Measurements from ENCODE around the gene STXBP1. TPM values are rescaled to one million over a fixed set of nuclear protein-coding genes. Genes with fewer than 3 reads are reported as not detected.

The STXBP1 gene
- total and polyA plus RNA-seq, 12 donors: 14.4 to 59.2 (median 46.4) TPM

DNA sequence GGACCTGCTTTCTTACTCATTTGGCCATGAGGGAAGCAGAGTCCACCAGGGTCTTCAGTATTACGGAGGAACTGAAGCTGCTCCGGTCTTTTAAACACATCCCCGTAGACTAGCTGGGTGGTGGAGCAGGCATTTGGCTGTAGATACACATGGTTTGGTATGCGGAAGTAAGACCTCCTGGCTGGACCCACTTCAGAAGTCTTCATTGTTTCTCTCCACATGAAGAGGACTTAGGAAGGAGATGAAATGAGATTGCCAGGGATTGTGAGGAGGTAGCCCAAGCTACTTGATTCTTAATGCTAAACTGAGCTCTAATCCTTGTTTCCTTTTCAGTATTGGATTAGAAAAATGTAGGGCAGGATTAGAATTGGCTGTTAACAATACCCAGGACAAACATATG, 32.9 kb downstream of the STXBP1 start:
- Histone ChIP-seq H3K27ac (peak overlapping the region in 3 of 10 donors; percentile 17 to 55 (median 35)), H3K9me3 (no peaks in the 10 kb centered on the region), H3K27me3 (no peaks in the 10 kb centered on the region), H3K4me1 (peaks cover 0 to 46% (median 19%) of the 10 kb centered on the region in 9 donors), H3K4me3 (no peak overlapping the region), H3K36me3 (no peaks in the 10 kb centered on the region)
- ATAC-seq (peak in 6 of 8 donors; percentile 20 to 47 (median 40)), DNase-seq (no peak)
- 55 to 74% methylated on average over 4 of the region's 4 CpGs for WGBS, 2 donors
- intact Hi-C loops (cut with DNase I): loop anchor here in 1 of 10 donors (5.0 kb wide), 1 partner anchor 53 kb away; no protein-coding TSS in a partner anchor
- TF ChIP-seq, protein P1, sequence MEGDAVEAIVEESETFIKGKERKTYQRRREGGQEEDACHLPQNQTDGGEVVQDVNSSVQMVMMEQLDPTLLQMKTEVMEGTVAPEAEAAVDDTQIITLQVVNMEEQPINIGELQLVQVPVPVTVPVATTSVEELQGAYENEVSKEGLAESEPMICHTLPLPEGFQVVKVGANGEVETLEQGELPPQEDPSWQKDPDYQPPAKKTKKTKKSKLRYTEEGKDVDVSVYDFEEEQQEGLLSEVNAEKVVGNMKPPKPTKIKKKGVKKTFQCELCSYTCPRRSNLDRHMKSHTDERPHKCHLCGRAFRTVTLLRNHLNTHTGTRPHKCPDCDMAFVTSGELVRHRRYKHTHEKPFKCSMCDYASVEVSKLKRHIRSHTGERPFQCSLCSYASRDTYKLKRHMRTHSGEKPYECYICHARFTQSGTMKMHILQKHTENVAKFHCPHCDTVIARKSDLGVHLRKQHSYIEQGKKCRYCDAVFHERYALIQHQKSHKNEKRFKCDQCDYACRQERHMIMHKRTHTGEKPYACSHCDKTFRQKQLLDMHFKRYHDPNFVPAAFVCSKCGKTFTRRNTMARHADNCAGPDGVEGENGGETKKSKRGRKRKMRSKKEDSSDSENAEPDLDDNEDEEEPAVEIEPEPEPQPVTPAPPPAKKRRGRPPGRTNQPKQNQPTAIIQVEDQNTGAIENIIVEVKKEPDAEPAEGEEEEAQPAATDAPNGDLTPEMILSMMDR (IDR thresholded peaks at IDR 0.05): no peak

DNA sequence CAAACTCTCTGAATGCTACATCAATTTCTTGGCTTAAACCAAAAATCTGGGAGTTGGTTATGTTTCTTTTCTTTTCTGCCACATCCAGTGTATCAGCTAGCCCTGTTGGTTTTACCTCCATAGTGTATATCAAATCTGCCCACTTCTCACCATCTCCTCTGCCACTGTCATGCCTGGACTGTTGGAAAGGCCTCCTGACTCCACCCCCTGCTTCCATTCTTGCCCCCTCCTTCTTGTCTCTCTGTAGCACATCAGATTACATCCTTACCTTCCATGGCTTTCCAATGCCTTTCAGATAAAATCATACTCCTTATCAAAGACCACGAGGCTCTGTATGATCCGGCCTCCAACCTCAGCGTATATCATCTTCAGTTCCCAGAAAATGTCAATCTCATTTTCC, 35.4 kb downstream of the STXBP1 start:
- Histone ChIP-seq H3K36me3 (peaks cover 0 to 11% (median 1%) of the 10 kb centered on the region in 9 donors), H3K9me3 (no peaks in the 10 kb centered on the region), H3K4me3 (no peak overlapping the region), H3K4me1 (peaks cover 0 to 43% (median 12%) of the 10 kb centered on the region in 9 donors), H3K27ac (no peak overlapping the region), H3K27me3 (no peaks in the 10 kb centered on the region)
- WGBS, 2 donors: 71 to 72% methylated on average over 3 of the region's 3 CpGs
- TF ChIP-seq, protein P1 (IDR thresholded peaks at IDR 0.05): no peak
- intact Hi-C loops (cut with DNase I): no loop called here
- DNase-seq (no peak), ATAC-seq (no peak)

DNA sequence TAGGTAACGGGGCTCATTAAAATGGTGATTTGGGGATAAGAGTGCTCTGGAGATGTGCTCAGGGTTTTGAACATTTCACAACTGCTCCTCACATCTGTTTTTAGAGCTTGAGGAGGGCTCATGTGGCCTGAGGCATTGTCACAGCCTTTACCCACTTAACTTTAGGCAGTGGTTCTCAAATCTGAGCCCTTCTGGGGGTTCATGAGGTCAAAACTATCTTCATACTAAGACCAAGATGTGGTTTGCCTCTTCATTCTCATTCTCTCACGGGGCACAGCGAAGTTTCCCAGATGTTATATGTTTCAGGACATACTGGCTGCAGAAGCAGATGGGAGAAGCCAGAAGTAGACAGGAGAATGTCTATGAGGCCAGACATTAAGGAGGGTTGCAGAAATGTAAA, 38.4 kb downstream of the STXBP1 start:
- Histone ChIP-seq H3K4me1 (peaks cover 0 to 24% (median 4%) of the 10 kb centered on the region in 9 donors), H3K36me3 (peaks cover 0 to 41% (median 17%) of the 10 kb centered on the region in 9 donors), H3K4me3 (no peak overlapping the region), H3K27ac (no peak overlapping the region), H3K27me3 (no peaks in the 10 kb centered on the region), H3K9me3 (no peaks in the 10 kb centered on the region)
- ATAC-seq (no peak), DNase-seq (no peak)
- 75 to 80% methylated on average over 3 of the region's 3 CpGs for WGBS, 2 donors
- TF ChIP-seq, protein P1 (IDR thresholded peaks at IDR 0.05): no peak
- intact Hi-C loops (cut with DNase I): loop anchor here in 2 of 10 donors (5.0 to 10.0 kb wide), 2 partner anchors 53 to 56 kb away; no protein-coding TSS in a partner anchor

DNA sequence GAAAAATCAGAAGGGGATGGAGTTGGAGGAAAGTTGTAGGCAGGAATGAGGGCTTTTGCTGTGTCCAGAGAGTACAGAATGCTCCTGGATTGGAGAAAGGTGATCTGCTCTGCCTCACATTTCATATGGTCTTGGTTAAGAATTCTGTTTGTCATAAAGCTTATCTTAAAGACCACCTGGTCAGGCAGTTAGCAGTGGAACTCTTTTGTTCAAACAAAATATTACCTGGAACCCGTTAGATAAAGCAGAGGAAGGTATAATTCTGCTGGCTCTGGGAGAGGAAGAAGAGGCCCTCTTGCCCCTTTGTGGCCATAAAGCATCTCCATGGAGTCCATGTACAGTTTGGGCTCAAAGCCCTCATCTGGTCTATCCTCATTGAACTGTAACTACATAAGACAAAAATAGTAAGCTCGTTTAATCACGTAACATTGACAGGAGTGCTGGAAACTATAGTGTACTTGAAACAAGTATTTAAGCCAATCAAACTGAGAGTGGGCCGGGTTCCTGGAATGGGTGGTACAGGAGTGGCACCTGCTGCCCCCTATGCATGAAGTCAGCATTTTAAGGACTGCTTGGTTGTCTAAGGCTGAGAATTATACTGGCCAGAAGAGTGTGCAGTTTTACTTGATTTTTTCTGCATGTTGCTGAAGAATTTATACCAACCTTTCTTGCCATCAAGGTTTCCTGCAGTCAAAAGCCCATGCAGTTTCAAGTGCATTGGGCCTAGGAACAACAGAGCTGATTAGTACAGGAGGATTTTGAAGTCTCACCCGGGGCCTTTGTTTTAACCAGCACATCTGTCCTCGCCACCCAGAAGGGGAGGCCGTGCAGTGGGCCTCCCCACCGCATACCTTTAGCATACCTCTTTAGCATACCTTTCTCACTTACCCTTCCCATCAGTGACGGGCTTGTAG, 39.9 kb downstream of the STXBP1 start:
- WGBS, 2 donors: 77 to 79% methylated on average over 9 of the region's 9 CpGs
- Histone ChIP-seq H3K27me3 (no peaks in the 10 kb centered on the region), H3K9me3 (no peaks in the 10 kb centered on the region), H3K36me3 (peaks cover 0 to 49% (median 17%) of the 10 kb centered on the region in 9 donors), H3K4me1 (peaks cover 0 to 17% (median 0%) of the 10 kb centered on the region in 9 donors), H3K27ac (peak overlapping the region in 2 of 10 donors; percentile 40 to 44), H3K4me3 (no peak overlapping the region)
- TF ChIP-seq, protein P1 (IDR thresholded peaks at IDR 0.05): peak in 3 of 9 donors; percentile 3 to 15 (median 14)
- peak in 5 of 8 donors; percentile 8 to 70 (median 57) for ATAC-seq
- no peak for DNase-seq
- intact Hi-C loops (cut with DNase I): loop anchor here in 2 of 10 donors (5.0 to 10.0 kb wide), 2 partner anchors 55 to 57 kb away; no protein-coding TSS in a partner anchor

Measured in heart right ventricle (tissue), 16 donors.